SU-DHL-6 (cell line): Measurements from ENCODE around the gene KAZN.

Source experiments
- H2AFZ ChIP-seq: fragments of 200-600 bp; sonication (generic); 2 replicates; pipeline ENCODE4 v1.6.1; 2014; ENCODE audit warnings: low read depth, mild to moderate bottlenecking, moderate library complexity, mixed read lengths, antibody characterized with exemption, low read length; ENCODE audit not compliant: severe bottlenecking
- H3F3A ChIP-seq: fragments of 200-600 bp; shearing (Covaris generic); 2 replicates; pipeline ENCODE4 v1.6.0; 2016; ENCODE audit warnings: antibody characterized with exemption, mild to moderate bottlenecking; ENCODE audit not compliant: insufficient read depth
- H3K27ac ChIP-seq: fragments of 200-600 bp; sonication (generic); 2 replicates; pipeline ENCODE4 v1.5.1; 2016; ENCODE audit warnings: low read depth, mild to moderate bottlenecking, low read length, moderate library complexity, mixed read lengths
- H3K27me3 ChIP-seq: fragments of 200-600 bp; sonication (generic), shearing (Covaris generic); 2 replicates; pipeline ENCODE4 v1.6.0; 2014; ENCODE audit warnings: mild to moderate bottlenecking, low read length
- H3K36me3 ChIP-seq: fragments of 200-600 bp; sonication (generic); 2 replicates; pipeline ENCODE4 v1.6.1; 2014; ENCODE audit warnings: mild to moderate bottlenecking, low read length, mixed read lengths
- H3K4me2 ChIP-seq: fragments of 300-600, 200-600 bp; shearing (Covaris generic), sonication (generic); 2 replicates; pipeline ENCODE4 v1.6.0; 2014; ENCODE audit warnings: low read length, low read depth, mild to moderate bottlenecking; ENCODE audit not compliant: poor library complexity, severe bottlenecking
- H3K4me3 ChIP-seq: fragments of 200-600 bp; sonication (generic); 2 replicates; pipeline ENCODE4 v1.5.1; 2014; ENCODE audit warnings: antibody characterized with exemption, low read length, mild to moderate bottlenecking, mixed read lengths; ENCODE audit not compliant: insufficient read depth, poor library complexity, severe bottlenecking
- H3K79me2 ChIP-seq: fragments of 200-600 bp; sonication (generic); 2 replicates; pipeline ENCODE4 v1.6.1; 2014; ENCODE audit warnings: mild to moderate bottlenecking, low read length, moderate library complexity; ENCODE audit not compliant: insufficient read depth
- H3K9ac ChIP-seq: fragments of 200-600 bp; sonication (generic); 2 replicates; pipeline ENCODE4 v1.7.0; 2014; ENCODE audit warnings: mild to moderate bottlenecking, low read length
- H3K9me2 ChIP-seq: fragments of 200-600 bp; sonication (generic); replicated peaks from 2 replicates; pipeline ENCODE4 v1.6.1; 2014; ENCODE audit warnings: low read length; ENCODE audit not compliant: insufficient read depth
- H3K9me3 ChIP-seq: fragments of 200-600 bp; sonication (generic); 2 replicates; pipeline ENCODE4 v1.6.1; 2014; ENCODE audit warnings: low read length, mixed read lengths; ENCODE audit not compliant: insufficient read depth
- H4K20me1 ChIP-seq: fragments of 200-600 bp; sonication (generic); 2 replicates; pipeline ENCODE4 v1.6.1; 2014; ENCODE audit warnings: low read depth, mild to moderate bottlenecking, antibody characterized with exemption, low read length, moderate library complexity, mixed read lengths
- CTCF ChIP-seq: fragments of 200-600 bp; sonication (generic); IDR thresholded peaks from one replicate; pipeline ENCODE4 v1.5.1; 2017; ENCODE audit warnings: antibody characterized with exemption, mild to moderate bottlenecking, low read length, moderate library complexity; ENCODE audit not compliant: insufficient read depth, poor library complexity, severe bottlenecking
- EZH2phosphoT487 ChIP-seq: fragments of 200-600 bp; sonication (generic), shearing (Covaris generic); conservative IDR thresholded peaks from 2 replicates; pipeline ENCODE4 v1.6.1; 2018; ENCODE audit warnings: mild to moderate bottlenecking, antibody characterized with exemption, low read length, moderate library complexity, mixed read lengths

Gene KAZN

GRCh38 chr1:14964711-14965055 lies 366.2 kb downstream of the KAZN start:
- Histone ChIP-seq H3K4me2 (no peak overlapping the region), H3K9me2 (no peaks in the 10 kb centered on the region), H3K9ac (no peak overlapping the region), H3K36me3 (no peaks in the 10 kb centered on the region), H2AFZ (no peak overlapping the region), H3K27me3 (no peaks in the 10 kb centered on the region), H3K4me3 (no peak overlapping the region), H3F3A (no peaks in the 10 kb centered on the region), H4K20me1 (no peaks in the 10 kb centered on the region), H3K79me2 (no peaks in the 10 kb centered on the region), H3K27ac (no peak overlapping the region), H3K9me3 (no peaks in the 10 kb centered on the region)
- no peak for TF ChIP-seq EZH2phosphoT487
- TF ChIP-seq CTCF: no peak

- no peaks in the 10 kb centered on the region for H3F3A ChIP-seq
- H3K4me2 ChIP-seq: no peak overlapping the region
- TF ChIP-seq CTCF (no peak), EZH2phosphoT487 (no peak)
- no peaks in the 10 kb centered on the region for H3K36me3 ChIP-seq
- H3K9me3 ChIP-seq: no peaks in the 10 kb centered on the region
- H3K27me3 ChIP-seq: no peaks in the 10 kb centered on the region
- no peaks in the 10 kb centered on the region for H3K79me2 ChIP-seq
- no peaks in the 10 kb centered on the region for H3K9me2 ChIP-seq
- no peak overlapping the region for H3K9ac ChIP-seq
- H3K4me3 ChIP-seq: no peak overlapping the region
- no peak overlapping the region for H2AFZ ChIP-seq
- no peaks in the 10 kb centered on the region for H4K20me1 ChIP-seq
- H3K27ac ChIP-seq: no peak overlapping the region
Measured at GRCh38 chr1:14968251-14968851, 369.9 kb downstream of the KAZN start.

GRCh38 chr1:14969006-14969405 lies 370.5 kb downstream of the KAZN start:
- Histone ChIP-seq H3K79me2 (no peaks in the 10 kb centered on the region), H3F3A (no peaks in the 10 kb centered on the region), H3K9me2 (no peaks in the 10 kb centered on the region), H3K27me3 (no peaks in the 10 kb centered on the region), H3K4me2 (no peak overlapping the region), H2AFZ (no peak overlapping the region), H3K9me3 (no peaks in the 10 kb centered on the region), H3K4me3 (no peak overlapping the region), H4K20me1 (no peaks in the 10 kb centered on the region), H3K27ac (no peak overlapping the region), H3K9ac (no peak overlapping the region), H3K36me3 (no peaks in the 10 kb centered on the region)
- no peak for TF ChIP-seq EZH2phosphoT487
- no peak for TF ChIP-seq CTCF
